ENCODE data around the gene TMEM192.
"Not testable (repeated sequence)": the region's sequence is repeated elsewhere in the genome, so short reads cannot be mapped to it uniquely, and the experiment has no call there.

TMEM192 gene

DNA sequence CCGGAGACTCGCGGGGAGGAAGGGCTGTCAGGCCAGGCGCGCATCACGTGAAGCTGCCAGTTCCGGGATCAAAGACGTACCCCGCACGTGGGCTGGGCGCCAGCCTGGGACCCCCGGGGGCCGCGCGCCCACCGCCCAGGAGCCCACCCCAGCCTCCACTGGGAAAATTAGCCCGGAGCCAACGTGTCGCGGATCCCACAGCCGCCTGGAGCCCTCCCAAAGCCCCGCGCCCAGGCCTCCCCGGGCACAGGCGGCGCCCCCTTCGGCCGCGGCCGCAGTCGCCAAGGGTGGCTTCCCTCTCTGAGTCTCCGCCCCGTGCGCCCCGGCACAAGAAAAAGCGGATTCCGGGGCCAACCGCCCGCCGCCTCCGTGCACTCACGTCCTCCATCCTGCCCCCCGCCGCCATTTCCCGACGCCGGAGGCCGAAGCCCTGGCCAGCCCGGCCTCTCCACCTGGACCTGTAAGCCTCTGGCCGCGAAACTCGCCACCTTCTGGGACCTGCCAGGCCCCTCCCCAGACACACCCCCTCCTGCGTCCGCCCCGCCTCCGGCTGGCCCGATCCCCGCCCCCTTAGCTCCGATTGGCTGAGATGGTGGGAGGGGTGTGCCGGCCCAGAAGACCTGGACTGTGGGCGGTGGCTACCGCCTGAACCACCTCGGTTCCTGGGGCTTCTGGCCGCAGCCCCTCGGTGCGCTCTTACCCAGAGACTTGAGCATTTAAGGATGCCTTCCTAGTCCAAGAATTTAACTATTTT, at the start of gene TMEM192:
TSS of gene TMEM192 (minus strand) at position 493 of the 754 bp plus-strand sequence. CDS start at position 406, 87 bp downstream.
- peak; percentile 82 for DNase-seq

DNA sequence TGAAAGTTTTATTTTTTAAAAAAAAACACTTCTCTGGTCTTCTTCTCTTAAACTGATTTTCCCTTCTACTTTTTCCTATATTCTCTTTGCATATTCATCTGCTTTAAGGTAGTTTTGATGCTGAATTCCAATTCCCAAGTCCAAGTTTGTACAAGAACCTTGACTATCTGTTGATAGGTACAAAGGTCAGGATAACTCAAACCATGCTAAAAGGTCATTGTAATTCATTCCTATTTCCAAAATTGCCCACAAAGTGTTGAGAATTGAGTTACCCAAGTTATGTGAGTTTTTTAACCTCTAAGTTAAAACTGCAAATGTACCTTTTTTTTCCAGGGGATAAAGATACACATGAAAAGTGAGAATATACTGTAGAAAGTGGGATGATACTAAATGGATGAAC, 46.1 kb upstream of the TMEM192 start:
- no peak for DNase-seq

DNA sequence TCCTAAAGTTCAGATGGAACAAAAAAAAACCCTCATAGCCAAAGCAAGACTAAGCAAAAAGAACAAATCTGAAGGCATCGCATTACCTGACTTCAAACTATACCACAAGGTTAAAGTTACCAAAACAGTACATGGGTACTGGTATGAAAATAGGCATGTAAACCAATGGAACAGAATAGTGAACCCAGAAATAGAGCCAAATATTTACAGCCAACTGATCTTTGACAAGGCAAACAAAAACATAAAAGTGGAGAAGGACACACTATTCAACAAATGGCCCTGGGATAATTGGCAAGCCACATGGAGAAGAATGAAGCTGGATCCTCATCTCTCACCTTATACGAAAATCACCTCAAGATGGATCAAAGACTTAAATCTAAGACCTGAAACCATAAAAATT, 44.2 kb upstream of the TMEM192 start:
- no peak for DNase-seq

DNA sequence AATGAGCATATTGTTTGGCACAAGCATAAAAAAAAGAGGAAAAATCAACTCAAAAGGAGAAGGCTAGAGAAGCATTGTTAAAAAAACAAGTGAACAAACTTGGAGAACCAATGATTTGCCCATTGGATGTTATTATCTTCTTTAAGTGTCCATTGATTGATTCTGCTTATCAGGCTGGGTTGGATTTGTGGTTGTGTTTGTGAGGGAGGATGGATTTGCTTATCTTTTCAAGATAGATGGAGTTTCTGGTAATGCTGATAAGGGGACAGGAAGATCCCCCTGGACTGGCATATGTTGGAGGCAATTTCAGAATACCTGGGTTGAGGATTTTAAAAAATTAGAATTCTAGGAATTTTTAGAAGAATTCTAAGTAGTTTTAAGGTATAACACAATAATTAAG, 41.8 kb upstream of the TMEM192 start:
- DNase-seq = no peak

DNA sequence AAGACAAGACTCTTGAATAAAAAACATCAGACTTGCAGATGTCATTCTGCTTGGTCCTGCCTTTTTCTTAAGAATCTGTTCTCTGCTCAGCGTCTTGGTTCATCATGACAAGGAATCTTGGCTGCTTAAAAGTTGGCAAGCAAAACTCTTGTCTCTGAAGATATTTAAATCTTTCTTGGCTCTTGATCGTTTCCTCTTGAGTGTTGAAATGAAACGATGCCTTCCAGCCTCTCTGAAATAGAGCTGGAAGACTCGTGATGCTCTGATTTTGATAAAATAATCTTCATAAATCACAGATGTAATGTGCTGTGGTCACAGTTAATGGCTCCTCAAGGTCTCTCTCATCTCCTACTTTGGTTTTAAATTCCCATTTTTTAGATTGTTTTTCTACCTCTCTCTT, 39.9 kb upstream of the TMEM192 start:
- no peak for DNase-seq

DNA sequence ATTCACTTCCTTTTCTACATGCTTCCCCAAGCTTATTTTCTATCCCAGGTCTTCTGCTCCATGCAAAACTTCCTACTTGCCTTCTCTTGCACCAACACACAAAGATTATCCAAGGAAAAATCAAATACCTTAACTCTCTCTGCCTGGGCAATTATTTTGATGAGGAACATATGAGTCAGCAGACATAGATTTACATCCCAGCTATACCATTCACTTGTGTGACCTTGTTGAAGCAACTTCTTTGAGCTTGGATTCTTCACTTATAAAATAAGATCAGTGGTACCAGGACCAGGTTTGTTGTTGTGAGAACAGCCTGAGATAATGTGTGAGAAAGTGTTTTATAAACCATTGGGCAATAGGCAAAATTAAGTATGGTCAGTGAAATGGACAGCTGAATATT, 39.1 kb upstream of the TMEM192 start:
- DNase-seq = no peak

DNA sequence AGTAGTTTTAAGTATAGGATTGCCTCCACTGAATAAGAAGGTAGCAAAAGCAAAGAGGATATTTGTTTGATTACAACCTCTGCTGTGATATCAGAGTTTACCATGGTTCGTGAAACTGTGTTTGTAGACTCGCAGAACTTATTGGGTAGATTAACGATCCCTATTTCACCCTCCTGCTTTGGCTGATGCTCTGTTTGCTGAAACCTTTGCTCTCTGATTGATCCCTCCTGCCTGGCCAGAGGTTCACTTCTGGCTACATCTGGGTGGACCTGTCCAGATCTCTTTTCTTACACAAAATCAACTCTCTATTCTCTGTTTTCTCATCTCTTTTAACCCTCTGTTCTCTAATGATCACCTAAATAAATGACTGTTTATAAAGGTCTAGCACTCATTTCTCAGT, 37.9 kb upstream of the TMEM192 start:
- no peak for DNase-seq

DNA sequence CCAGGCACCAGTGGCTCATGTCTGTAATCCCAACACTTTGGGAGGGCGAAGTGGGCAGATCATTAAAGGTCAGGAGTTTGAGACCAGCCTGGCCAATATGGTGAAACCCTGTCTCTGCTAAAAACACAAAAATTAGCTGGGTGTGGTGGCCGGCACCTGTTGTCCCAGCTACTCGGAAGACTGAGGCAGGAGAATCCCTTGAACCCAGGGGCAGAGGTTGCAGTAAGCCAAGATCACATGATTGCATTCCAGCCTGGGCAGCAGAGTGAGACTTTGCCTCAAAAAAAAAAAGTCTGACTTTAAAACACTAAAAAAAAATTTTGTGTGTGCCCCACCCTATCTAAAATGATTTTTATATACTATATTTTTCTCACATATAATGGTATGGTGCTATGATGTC, 26.2 kb upstream of the TMEM192 start:
- DNase-seq = no peak

DNA sequence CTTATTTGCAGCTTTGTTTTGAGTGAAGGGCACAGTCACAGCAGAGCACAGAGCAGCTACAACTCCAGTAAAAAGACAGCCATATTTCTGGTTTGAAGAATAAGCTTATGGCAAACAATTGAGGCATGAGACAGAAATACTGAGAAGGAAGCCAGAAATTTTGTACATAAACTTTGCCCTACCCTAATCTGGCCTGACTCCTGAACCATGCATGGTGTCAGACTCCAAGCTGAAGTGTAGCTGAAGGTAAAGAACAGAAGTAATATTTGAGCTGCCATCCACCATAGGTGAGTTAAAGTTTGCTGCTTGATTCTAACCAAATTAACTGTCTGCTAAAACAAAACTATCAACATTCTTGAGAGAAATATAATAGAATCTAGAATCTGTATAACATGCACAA, 24.5 kb upstream of the TMEM192 start:
- no peak for DNase-seq

DNA sequence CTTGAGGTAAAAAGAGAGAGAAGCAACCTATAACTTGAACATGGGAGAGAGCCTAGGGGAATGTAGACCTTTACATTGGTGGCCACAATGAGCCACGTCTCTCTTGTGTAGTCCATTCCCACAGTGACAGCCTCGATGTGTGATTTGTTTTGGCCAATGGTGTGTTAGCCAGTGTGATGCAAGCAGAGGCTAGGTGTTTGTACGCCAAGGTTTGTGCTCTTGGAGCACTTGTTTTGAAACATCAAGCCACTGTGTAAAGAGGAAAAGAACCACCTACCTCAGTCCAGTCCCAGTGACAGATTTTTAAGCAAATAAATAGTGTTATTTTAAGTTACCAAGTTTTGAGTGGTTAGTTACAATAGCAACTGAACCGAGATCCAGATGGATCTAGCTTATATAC, 23.9 kb upstream of the TMEM192 start:
- DNase-seq = no peak

DNA sequence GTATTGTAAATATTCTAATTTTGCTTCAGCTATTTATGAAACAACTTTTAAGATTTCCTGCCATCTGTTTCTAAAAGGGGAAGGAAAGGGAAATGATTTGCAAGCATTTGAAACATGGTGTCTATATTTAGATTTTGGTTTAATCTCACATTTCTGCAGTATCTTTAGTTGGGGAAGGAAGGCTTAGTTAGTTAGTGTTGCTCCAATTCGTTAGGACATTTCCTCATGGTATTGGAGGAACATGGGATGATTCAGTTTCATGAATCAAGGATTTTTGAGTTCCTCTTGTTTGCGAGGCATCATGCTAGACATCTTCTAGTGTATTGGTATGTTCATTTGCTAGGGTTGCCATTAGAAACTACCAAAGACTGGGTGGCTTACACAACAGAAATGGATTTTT, 20.5 kb upstream of the TMEM192 start:
- DNase-seq = no peak

DNA sequence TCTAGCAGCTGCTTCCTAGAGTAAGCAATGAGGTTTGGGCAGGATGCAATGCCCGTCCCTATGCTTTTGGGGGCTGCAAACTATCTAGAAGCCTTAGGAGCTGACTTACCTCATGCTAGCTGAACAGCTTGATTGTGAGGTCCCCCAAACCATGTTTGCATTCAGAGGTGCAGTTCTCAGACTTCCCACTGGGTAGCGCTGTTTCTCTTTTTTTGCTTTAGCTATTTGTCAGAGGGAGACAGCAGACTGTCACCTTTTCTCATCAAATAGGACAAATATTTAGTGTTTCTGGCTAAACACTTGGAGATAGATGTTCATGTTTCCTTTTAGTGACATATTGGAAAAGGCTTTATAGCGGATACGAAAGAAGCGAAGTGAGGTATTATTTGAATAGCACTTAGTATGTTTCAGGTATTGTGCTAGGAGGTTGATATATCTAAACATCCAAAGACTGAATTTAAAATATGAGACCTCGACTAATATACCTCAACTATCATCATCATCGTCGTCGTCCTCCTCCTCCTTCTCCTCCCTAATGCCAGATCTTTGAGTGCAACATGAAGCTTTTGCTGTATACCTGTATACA, 18.7 kb upstream of the TMEM192 start:
- DNase-seq = peak; percentile 19 to 52

DNA sequence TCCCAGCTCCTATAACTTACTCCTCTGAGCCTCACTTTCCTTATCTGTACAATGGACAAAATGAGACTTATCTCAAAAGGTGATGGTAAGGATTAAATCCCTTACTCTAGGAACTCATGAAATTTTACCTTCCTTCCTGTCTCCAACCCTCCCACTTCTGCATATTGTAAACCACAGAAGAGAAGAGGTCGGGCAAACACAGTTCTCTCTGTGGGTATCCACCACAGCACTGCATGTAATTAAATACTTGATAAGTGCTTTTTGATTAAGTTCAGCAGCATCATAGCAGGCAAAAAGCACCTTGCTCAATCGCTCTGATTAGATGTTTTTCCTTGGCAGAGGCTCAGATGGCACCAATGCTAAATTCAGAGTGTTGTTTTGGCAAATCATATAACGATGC, 17.3 kb upstream of the TMEM192 start:
- no peak for DNase-seq

DNA sequence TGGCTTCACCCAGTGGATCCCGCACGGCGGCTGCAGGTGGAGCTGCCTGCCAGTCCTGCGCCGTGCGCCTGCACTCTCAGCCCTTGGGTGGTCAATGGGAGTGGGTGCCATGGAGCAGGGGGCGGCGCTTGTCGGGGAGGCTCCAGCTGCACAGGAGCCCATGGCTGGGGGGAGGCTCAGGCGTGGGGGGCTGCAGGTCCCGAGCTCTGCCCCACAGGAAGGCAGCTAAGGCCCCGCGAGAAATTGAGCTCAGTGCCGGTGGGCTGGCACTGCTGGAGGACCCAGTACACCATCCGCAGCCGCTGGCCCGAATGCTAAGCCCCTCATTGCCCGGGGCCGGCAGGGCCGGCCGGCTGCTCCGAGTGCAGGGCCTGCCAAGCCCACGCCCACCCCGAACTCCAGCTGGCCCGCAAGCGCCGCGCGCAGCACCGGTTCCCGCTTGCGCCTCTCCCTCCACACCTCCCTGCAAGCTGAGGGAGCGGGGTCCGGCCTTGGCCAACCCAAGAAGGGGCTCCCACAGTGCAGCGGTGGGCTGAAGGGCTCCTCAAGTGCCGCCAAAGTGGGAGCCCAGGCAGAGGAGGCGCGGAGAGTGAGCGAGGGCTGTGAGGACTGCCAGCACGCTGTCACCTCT, 13.3 kb upstream of the TMEM192 start:
- DNase-seq = not testable (repeated sequence)

DNA sequence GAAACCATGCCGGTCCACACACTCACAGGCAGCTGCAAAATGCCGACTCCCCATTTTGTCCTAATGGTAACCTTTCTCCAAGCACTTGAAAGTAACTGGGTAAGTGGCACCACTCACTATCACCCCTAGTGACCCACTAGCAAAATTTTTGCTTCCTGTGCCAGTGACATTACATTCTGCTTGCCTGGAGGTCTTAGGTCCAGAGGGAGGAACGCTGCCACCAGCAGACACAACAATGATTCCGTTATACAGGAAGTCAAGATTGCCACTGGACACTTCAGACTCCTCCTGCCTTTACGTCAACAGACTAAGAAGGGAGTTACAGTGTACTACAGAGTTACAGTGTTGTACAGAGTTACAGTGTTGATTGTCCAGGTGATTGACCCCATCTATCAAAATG, 11.8 kb upstream of the TMEM192 start:
- DNase-seq = no peak

DNA sequence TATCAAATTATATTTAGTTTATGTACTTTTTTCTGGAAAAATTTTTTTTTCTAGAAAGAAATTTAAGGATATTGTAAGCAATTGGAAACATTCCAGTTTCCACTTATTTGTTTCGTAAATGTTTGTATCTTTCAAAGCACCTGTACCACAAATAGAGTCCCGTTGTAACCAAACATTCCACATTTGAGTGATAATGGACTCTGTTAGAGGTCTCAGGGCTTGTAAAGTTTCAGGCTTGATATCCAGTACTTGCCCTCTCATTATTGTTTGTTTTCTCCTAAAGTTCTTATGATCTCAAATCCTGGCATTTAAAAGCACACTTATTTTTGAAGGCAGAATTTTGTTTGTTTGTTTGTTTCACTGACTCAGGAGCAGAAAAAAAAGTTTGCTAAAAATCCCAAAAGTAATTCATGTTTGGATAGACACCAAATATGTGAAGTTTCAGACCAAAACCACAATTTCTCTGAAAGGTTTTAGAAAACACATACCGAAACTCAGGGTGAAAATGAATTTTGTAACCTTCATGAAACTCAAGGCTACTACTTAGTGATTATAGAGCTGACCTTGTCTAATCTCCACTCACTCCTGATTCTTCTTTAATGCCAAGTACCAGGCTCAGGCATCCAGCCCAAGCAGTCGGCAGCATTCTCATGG, 5.7 kb upstream of the TMEM192 start:
- DNase-seq = no peak

DNA sequence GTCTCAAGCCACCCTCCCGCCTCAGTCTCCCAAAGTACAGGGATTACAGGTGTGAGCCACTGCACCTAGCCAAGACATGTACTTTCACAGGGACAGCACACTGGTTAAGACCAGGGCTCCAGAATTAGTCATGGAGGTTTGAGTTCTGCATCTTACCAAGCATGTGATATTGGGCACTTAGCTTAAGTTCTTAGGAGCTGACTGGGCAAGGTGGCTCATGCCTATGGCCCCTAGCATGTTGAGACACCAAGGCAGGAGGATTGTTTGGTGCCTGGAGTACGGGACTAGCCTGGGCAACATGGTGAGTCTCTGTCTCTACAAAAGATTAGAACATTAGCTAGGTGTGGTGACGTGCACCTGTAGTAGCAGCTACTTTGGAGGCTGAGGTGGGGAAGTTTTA, 2.6 kb upstream of the TMEM192 start:
- DNase-seq = no peak

DNA sequence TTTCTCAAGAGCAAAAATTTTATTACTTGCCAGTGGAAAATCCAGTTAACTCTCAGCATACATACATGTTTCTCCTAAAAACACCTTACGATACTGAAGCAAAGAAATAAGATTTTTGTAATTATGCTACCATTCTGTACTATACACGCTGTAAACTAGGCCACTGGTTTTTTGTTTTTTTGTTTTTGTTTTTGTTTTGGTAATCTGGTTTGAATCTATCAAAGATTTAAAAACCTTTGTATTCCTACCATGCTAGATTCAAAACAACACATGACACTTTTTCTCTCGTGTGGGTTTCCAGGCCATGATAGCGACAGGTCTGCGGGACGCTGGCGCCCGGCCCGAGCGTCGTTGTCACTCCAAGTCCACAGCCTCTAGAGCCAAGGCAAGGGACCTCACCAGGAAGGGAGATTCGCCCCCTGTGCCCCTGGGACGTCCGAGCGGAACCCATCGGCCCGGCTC, 723 bp downstream of the TMEM192 start:
- no peak for DNase-seq

DNA sequence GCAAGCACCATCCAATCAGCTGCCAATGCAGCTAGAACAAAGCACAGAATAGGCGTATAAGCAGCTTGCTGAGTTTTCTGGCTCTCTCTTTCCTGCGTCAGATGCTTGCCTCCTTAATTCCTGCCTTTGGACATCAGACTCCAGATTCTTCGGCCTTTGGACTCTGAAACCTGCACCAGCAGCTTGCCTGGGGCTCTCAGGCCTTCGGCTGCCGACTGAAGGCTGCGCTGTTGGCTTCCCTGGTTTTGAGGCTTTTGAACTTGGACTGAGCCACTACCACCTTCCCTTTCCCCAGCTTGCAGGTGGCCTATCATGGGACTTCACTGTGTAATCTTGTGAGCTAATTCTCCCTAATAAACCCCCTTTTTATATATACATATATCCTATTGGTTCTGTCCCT, 6.1 kb downstream of the TMEM192 start:
- no peak for DNase-seq

DNA sequence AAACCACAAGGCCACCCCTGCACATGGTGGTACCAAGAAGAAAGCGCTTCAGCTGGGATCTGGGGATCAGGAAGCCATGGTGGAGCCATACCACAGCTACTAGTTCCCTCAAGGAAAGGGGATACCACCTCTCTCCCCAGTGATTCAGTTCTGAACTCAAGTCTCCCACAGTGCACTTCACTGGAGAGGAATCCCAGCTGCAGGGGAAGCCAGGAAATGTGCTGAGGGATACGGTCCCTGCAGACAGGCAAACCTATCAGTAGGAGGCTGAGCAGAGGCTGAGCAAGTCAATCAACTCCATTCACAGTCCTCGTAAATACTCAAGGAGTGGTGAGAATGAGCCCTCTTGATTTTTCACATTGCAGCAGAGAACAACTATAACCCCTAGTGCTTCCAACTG, 11.0 kb downstream of the TMEM192 start:
- DNase-seq = no peak

DNA sequence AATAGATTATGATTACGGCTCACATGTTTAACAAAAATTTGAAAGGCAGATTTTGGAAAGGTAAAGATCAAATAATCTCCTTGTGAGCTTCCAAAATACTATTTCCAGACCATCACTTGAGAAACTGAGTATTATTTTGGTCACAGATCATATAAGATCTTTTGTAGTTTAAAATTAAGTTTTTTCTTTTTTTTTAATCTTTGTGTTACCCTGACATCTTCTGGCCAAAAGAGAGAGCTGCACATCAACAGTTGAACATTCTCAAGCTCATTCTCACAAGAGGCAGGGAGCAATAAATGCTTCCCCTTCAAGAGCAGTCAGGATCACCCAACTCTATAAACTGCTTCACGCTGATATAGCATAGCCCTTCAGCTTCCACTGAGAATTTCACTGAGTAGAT, 15.9 kb downstream of the TMEM192 start:
- DNase-seq = no peak

DNA sequence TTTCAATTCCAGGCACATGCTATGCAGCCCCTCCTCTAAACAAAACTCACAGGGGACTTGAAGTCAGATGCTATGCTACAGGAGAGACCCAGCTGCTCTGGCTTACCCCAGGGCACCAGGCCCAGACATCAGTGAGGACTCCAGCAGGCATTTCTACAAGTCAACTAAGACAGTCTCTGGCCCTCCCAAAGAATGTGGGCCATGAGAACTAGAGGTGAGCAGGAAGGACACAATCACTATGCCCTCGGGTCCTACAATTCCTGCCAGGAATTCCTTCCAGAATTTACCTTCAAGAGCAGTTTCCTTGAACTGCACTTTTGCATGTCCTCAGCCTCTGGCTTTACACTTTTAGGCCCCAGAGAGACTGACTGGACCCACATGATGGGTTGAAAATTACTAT, 17.4 kb downstream of the TMEM192 start:
- no peak for DNase-seq

DNA sequence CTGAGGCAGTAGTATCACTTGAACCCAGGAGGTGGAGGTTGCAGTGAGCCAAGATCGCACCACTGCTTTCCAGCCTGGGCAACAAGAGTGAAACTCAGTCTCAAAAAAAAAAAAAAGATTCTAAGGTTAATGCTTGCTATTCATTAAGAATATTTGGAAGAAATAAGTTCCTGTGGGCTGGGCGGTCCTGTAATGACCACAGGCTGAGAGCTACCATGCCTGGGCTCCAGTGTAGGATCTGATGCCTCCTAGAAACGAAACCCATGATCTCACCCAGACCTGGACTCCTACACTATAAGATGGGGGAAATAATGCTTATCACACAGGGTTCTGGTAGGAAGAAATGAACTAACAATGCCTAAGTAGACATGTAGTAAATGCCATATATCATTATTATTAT, 17.8 kb downstream of the TMEM192 start:
- no peak for DNase-seq

DNA sequence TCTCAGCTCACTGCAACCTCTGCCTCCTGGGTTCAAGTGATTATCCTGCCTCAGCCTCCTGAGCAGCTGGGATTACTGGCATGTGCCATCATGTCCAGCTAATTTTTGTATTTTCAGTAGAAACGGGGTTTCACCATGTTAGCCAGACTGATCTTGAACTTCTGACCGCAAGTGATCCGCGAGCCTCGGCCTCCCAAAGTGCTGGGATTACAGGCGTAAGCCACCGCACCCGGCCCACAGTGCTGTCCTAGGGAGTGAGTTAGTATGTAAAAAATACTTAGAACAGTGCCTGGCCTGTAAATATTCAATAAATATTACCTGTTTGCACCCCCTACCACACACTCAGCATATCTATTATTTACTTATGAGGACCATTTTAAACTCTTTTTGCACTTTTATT, 20.5 kb downstream of the TMEM192 start:
- DNase-seq = not testable (repeated sequence)
